HepG2 (cell line): Measurements from ENCODE around the gene CR1L. TPM values are rescaled to one million over a fixed set of nuclear protein-coding genes. Genes with fewer than 3 reads are reported as not detected.

ENCODE experiments used
- BCLAF1 ChIP-seq: fragments of 450-650 bp; IDR thresholded peaks from 2 replicates; pipeline ENCODE4 v1.6.1; 2017; ENCODE audit warnings: mild to moderate bottlenecking
- CBFB ChIP-seq: sonication (generic); formaldehyde crosslinking; IDR thresholded peaks from 2 replicates; pipeline ENCODE4 v1.4.0; 2020; ENCODE audit warnings: missing genetic modification reagents
- CBX1 ChIP-seq: IDR thresholded peaks from one replicate; pipeline ENCODE4 v1.6.1; 2016; ENCODE audit warnings: antibody characterized with exemption, low read depth
- CCAR2 ChIP-seq: fragments of 200-400 bp; formaldehyde crosslinking; optimal IDR thresholded peaks from 2 replicates; pipeline ENCODE3; 2018; ENCODE audit warnings: low read depth, mild to moderate bottlenecking, low read length, moderate library complexity
- ELF3 ChIP-seq: IDR thresholded peaks from 2 replicates; pipeline ENCODE4 v1.6.1; 2016; ENCODE audit warnings: missing genetic modification reagents, missing compliant biosample characterization
- ESRRA ChIP-seq: sonication (generic); formaldehyde crosslinking; IDR thresholded peaks from 2 replicates; pipeline ENCODE4 v1.5.1; 2020; ENCODE audit warnings: mild to moderate bottlenecking, low read depth, missing genetic modification reagents
- HMGXB4 ChIP-seq, 2 experiments: sonication (generic) in 1 of 2; formaldehyde crosslinking in 1 of 2; IDR thresholded peaks; 2 replicates each; pipeline versions ENCODE4 v1.4.0 to v1.6.1; 2018 to 2020; ENCODE audit warnings: missing genetic modification reagents in 2 of 2, borderline replicate concordance in 1 of 2, low read depth in 1 of 2, mild to moderate bottlenecking in 1 of 2, missing biosample characterization in 1 of 2
- KDM5A ChIP-seq: fragments of 200-600 bp; sonication (generic); IDR thresholded peaks from 2 replicates; pipeline ENCODE4 v1.7.0; 2018; ENCODE audit warnings: antibody characterized with exemption, mild to moderate bottlenecking, low read length, borderline replicate concordance
- MED13 ChIP-seq: sonication (generic); formaldehyde crosslinking; IDR thresholded peaks from 2 replicates; pipeline ENCODE4 v1.5.0; 2020; ENCODE audit warnings: missing genetic modification reagents
- NCOA5 ChIP-seq: sonication (generic); formaldehyde crosslinking; IDR thresholded peaks from 2 replicates; pipeline ENCODE4 v1.4.0; 2020; ENCODE audit warnings: missing genetic modification reagents
- NFE2L2 ChIP-seq: fragments of 150-350 bp; IDR thresholded peaks from 2 replicates; pipeline ENCODE4 v1.6.1; 2014; ENCODE audit warnings: low read length
- PHF8 ChIP-seq: sonication (generic); formaldehyde crosslinking; IDR thresholded peaks from 2 replicates; pipeline ENCODE4 v1.5.0; 2020; ENCODE audit warnings: missing genetic modification reagents
- RBFOX2 ChIP-seq: fragments of 200-400 bp; formaldehyde crosslinking; IDR thresholded peaks from 2 replicates; pipeline ENCODE4 v1.6.1; 2017; ENCODE audit warnings: low read depth, mild to moderate bottlenecking, low read length
- SALL1 ChIP-seq: sonication (generic); formaldehyde crosslinking; IDR thresholded peaks from 2 replicates; pipeline ENCODE4 v1.8.0; 2022; ENCODE audit warnings: mild to moderate bottlenecking, missing genetic modification reagents
- SP140L ChIP-seq: sonication (generic); formaldehyde crosslinking; IDR thresholded peaks from 2 replicates; pipeline ENCODE4 v1.4.0; 2020; ENCODE audit warnings: missing genetic modification reagents, borderline replicate concordance
- SRF ChIP-seq: IDR thresholded peaks from 2 replicates; pipeline ENCODE4 v1.6.1; 2011; ENCODE audit warnings: mild to moderate bottlenecking, low read depth, low read length, moderate library complexity
- TAF15 ChIP-seq: fragments of 200-400 bp; formaldehyde crosslinking; IDR thresholded peaks from one replicate; pipeline ENCODE4 v1.6.1; 2018; ENCODE audit warnings: mild to moderate bottlenecking, low read depth, low read length; ENCODE audit not compliant: poor library complexity, severe bottlenecking
- TOPORS ChIP-seq: sonication (generic); formaldehyde crosslinking; IDR thresholded peaks from 2 replicates; pipeline ENCODE4 v1.8.0; 2023; ENCODE audit warnings: mild to moderate bottlenecking, missing genetic modification reagents
- XBP1 ChIP-seq: sonication (generic); formaldehyde crosslinking; IDR thresholded peaks from 2 replicates; pipeline ENCODE4 v1.5.0; 2020; ENCODE audit warnings: missing genetic modification reagents
- YEATS2 ChIP-seq: sonication (generic); formaldehyde crosslinking; IDR thresholded peaks from 2 replicates; pipeline ENCODE4 v1.4.0; 2020; ENCODE audit warnings: missing genetic modification reagents, borderline replicate concordance
- ZFX ChIP-seq: sonication (generic); formaldehyde crosslinking; IDR thresholded peaks from 2 replicates; pipeline ENCODE4 v1.4.0; 2020; ENCODE audit warnings: mild to moderate bottlenecking, low read depth, missing genetic modification reagents, moderate library complexity
- ZNF10 ChIP-seq: sonication (generic); formaldehyde crosslinking; IDR thresholded peaks from 2 replicates; pipeline ENCODE4 v1.4.0; 2020; ENCODE audit warnings: mild to moderate bottlenecking, low read depth, missing genetic modification reagents, borderline replicate concordance
- ZNF563 ChIP-seq: sonication (generic); formaldehyde crosslinking; IDR thresholded peaks from 2 replicates; pipeline ENCODE4 v1.8.0; 2022; ENCODE audit warnings: mild to moderate bottlenecking, moderate library complexity, missing genetic modification reagents
- ZNF672 ChIP-seq: sonication (generic); formaldehyde crosslinking; IDR thresholded peaks from 2 replicates; pipeline ENCODE4 v1.8.1; 2022; ENCODE audit warnings: missing genetic modification reagents
- polyA plus RNA-seq, 8 experiments: library from polyadenylated mRNA; depleted of rRNA in 3 of 8; stranded (reverse) in 7 of 8; unstranded in 1 of 8; fragments of >200 nt; fragmentation: Illumina TruSeq in 4 of 8; extraction: Trizol in 4 of 8; gene quantifications; 2 replicates each; pipeline versions ENCODE4 v1.2.1 to v1.2.3, GENCODE V29; 2011 to 2016; ENCODE audit warnings: low read depth in 4 of 8, missing spikeins in 1 of 8, mixed read lengths in 1 of 8; ENCODE audit not compliant: insufficient read depth in 1 of 8
- total RNA-seq, 5 experiments: library from RNA; depleted of rRNA; stranded (reverse); fragments of >200 nt; fragmentation: Illumina TruSeq; extraction: Trizol; gene quantifications; 2 replicates each; pipeline ENCODE4 v1.2.3, GENCODE V29; 2016; ENCODE audit warnings: low read depth in 1 of 5
- TF ChIP-seq, protein P1 (sequence below): sonication (generic); formaldehyde crosslinking; conservative IDR thresholded peaks from 2 replicates; pipeline ENCODE4 v1.4.0; 2020; ENCODE audit warnings: missing genetic modification reagents

Gene CR1L
- total and polyA plus RNA-seq, 2 of the 13 experiments (the other 11 are each of a cell fraction or from before 2014, with no cell fraction given), result not detected

- TF ChIP-seq, protein P1, sequence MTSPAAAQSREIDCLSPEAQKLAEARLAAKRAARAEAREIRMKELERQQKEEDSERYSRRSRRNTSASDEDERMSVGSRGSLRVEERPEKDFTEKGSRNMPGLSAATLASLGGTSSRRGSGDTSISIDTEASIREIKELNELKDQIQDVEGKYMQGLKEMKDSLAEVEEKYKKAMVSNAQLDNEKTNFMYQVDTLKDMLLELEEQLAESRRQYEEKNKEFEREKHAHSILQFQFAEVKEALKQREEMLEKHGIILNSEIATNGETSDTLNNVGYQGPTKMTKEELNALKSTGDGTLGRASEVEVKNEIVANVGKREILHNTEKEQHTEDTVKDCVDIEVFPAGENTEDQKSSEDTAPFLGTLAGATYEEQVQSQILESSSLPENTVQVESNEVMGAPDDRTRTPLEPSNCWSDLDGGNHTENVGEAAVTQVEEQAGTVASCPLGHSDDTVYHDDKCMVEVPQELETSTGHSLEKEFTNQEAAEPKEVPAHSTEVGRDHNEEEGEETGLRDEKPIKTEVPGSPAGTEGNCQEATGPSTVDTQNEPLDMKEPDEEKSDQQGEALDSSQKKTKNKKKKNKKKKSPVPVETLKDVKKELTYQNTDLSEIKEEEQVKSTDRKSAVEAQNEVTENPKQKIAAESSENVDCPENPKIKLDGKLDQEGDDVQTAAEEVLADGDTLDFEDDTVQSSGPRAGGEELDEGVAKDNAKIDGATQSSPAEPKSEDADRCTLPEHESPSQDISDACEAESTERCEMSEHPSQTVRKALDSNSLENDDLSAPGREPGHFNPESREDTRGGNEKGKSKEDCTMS, result no peak
- peak; percentile 76 for TF ChIP-seq SALL1
- TF ChIP-seq BCLAF1, result no peak
- TF ChIP-seq RBFOX2, result peak; percentile 63
- no peak for TF ChIP-seq CBX1
- no peak for TF ChIP-seq ESRRA (CRISPR knock-in tag)
- TF ChIP-seq NFE2L2, result no peak
- no peak for TF ChIP-seq YEATS2 (CRISPR knock-in tag)
- no peak for TF ChIP-seq SRF
- TF ChIP-seq TAF15, result no peak
- TF ChIP-seq ZNF672, result no peak
- no peak for TF ChIP-seq SP140L
- TF ChIP-seq ZNF563 (CRISPR knock-in tag), result no peak
- TF ChIP-seq NCOA5, result no peak
- TF ChIP-seq TOPORS (CRISPR knock-in tag), result no peak; the same call in 1 of the 2 replicates
- peak in 1 of 2 experiments; percentile 76; a peak in 3 of 4 replicates for TF ChIP-seq HMGXB4 (CRISPR knock-in tag; IDR thresholded peaks at IDR 0.05; ENCODE audit: borderline replicate concordance in 1 of 2, low read depth in 1 of 2)
- TF ChIP-seq MED13 (CRISPR knock-in tag), result peak; percentile 34; the same call in 1 of the 2 replicates
- no peak for TF ChIP-seq CBFB (CRISPR knock-in tag)
- no peak for TF ChIP-seq ELF3
- TF ChIP-seq PHF8 (CRISPR knock-in tag), result peak; percentile 52
- TF ChIP-seq ZFX (CRISPR knock-in tag), result peak; percentile 91
- TF ChIP-seq XBP1 (CRISPR knock-in tag), result no peak
- no peak for TF ChIP-seq CCAR2
- no peak for TF ChIP-seq ZNF10 (CRISPR knock-in tag)
- TF ChIP-seq KDM5A, result 0 out of 2 replicates have a peak, but pooled peaks have one; percentile 14
Measured at GRCh38 chr1:207752456-207752998, 107.6 kb downstream of the CR1L start (continued).
